ENCODE measurements around the gene SERPING1. TPM values are rescaled to one million over a fixed set of nuclear protein-coding genes. Genes with fewer than 3 reads are reported as not detected.

SERPING1 gene
- total and polyA plus RNA-seq, 2 of the 13 experiments (the other 11 are each of a cell fraction or from before 2014, with no cell fraction given): 2.0 to 10.4 TPM

DNA sequence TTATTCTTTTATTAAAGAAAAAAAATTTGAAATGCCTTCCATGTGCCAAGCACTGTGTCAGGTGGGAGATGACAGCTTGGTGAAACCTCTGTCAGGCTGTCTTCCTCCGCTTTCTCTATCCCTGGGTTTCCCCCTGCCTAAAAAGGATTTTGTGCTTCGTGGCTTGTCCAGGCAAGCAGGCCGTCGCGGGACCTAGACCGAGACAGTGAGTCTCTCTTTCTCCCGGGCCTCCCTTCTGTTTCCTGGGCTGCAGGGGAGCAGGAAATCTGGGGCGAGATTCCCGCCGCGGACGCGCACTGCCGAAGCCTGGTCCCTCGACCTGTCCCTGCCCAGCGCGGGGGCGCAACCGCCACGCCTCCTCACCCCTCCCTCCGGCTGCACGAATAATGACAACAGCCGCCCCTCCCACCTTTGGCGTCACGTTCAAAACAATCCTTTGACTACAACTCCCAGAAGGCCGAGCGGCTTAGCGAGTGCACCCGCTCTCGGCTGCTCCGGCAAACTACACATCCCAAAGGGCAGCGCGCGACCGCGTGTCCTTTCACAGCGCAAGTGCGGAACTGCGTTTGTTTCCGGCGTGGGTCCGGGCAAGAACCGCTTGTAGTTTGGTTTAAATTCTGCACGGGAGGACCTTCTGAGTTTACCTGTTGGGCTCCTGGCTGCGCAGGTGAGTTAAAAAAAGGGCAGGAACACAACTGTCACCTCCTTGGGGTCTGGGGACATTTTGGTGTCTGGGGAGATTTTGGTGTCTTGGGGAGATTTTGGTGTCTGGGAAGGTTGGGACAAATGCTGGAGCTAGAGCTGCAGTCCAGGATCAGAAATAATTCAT lies 59.9 kb downstream of the SERPING1 start, which contains the start of gene CLP1 (continued):
- TF ChIP-seq, protein P1, sequence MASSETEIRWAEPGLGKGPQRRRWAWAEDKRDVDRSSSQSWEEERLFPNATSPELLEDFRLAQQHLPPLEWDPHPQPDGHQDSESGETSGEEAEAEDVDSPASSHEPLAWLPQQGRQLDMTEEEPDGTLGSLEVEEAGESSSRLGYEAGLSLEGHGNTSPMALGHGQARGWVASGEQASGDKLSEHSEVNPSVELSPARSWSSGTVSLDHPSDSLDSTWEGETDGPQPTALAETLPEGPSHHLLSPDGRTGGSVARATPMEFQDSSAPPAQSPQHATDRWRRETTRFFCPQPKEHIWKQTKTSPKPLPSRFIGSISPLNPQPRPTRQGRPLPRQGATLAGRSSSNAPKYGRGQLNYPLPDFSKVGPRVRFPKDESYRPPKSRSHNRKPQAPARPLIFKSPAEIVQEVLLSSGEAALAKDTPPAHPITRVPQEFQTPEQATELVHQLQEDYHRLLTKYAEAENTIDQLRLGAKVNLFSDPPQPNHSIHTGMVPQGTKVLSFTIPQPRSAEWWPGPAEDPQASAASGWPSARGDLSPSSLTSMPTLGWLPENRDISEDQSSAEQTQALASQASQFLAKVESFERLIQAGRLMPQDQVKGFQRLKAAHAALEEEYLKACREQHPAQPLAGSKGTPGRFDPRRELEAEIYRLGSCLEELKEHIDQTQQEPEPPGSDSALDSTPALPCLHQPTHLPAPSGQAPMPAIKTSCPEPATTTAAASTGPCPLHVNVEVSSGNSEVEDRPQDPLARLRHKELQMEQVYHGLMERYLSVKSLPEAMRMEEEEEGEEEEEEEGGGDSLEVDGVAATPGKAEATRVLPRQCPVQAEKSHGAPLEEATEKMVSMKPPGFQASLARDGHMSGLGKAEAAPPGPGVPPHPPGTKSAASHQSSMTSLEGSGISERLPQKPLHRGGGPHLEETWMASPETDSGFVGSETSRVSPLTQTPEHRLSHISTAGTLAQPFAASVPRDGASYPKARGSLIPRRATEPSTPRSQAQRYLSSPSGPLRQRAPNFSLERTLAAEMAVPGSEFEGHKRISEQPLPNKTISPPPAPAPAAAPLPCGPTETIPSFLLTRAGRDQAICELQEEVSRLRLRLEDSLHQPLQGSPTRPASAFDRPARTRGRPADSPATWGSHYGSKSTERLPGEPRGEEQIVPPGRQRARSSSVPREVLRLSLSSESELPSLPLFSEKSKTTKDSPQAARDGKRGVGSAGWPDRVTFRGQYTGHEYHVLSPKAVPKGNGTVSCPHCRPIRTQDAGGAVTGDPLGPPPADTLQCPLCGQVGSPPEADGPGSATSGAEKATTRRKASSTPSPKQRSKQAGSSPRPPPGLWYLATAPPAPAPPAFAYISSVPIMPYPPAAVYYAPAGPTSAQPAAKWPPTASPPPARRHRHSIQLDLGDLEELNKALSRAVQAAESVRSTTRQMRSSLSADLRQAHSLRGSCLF (CRISPR knock-in tag; IDR thresholded peaks at IDR 0.05; ENCODE audit: borderline replicate concordance): no peak
- peak; percentile 89 for TF ChIP-seq PHF20 (CRISPR knock-in tag; IDR thresholded peaks at IDR 0.05)
- TF ChIP-seq ZNF468 (CRISPR knock-in tag; IDR thresholded peaks at IDR 0.05): no peak
- TF ChIP-seq ZNF703 (CRISPR knock-in tag; IDR thresholded peaks at IDR 0.05; ENCODE audit: borderline replicate concordance): no peak
- TF ChIP-seq ZMYM4 (CRISPR knock-in tag; IDR thresholded peaks at IDR 0.05): peak; percentile 77
- peak; percentile 61; the same call in 1 of the 2 replicates for TF ChIP-seq ZNF777 (CRISPR knock-in tag; IDR thresholded peaks at IDR 0.05)
- no peak for TF ChIP-seq ZNF382 (CRISPR knock-in tag; IDR thresholded peaks at IDR 0.05; ENCODE audit: borderline replicate concordance)
- TF ChIP-seq ZC3H4 (CRISPR knock-in tag; IDR thresholded peaks at IDR 0.05; ENCODE audit: borderline replicate concordance): no peak
- peak; percentile 3; the same call in 1 of the 2 replicates for TF ChIP-seq NR2F2 (IDR thresholded peaks at IDR 0.05; ENCODE audit: borderline replicate concordance, low read depth)
- TF ChIP-seq, protein P2, sequence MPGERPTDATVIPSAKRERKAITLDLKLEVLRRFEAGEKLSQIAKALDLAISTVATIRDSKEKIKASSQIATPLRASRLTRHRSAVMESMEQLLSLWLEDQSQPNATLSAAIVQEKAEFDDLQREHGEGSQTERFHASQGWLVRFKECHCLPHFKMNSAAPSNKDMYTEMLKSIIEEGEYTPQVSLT (CRISPR knock-in tag; IDR thresholded peaks at IDR 0.05; ENCODE audit: borderline replicate concordance, low read depth): no peak
- no peak for TF ChIP-seq U2AF2 (IDR thresholded peaks at IDR 0.05; ENCODE audit: low read depth, low read length)
- TF ChIP-seq, protein P3, sequence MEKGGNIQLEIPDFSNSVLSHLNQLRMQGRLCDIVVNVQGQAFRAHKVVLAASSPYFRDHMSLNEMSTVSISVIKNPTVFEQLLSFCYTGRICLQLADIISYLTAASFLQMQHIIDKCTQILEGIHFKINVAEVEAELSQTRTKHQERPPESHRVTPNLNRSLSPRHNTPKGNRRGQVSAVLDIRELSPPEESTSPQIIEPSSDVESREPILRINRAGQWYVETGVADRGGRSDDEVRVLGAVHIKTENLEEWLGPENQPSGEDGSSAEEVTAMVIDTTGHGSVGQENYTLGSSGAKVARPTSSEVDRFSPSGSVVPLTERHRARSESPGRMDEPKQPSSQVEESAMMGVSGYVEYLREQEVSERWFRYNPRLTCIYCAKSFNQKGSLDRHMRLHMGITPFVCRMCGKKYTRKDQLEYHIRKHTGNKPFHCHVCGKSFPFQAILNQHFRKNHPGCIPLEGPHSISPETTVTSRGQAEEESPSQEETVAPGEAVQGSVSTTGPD (CRISPR knock-in tag; IDR thresholded peaks at IDR 0.05): no peak
- TF ChIP-seq KAT2B (IDR thresholded peaks at IDR 0.05; ENCODE audit: borderline replicate concordance, low read depth, low read length): no peak
- TF ChIP-seq, protein P4, sequence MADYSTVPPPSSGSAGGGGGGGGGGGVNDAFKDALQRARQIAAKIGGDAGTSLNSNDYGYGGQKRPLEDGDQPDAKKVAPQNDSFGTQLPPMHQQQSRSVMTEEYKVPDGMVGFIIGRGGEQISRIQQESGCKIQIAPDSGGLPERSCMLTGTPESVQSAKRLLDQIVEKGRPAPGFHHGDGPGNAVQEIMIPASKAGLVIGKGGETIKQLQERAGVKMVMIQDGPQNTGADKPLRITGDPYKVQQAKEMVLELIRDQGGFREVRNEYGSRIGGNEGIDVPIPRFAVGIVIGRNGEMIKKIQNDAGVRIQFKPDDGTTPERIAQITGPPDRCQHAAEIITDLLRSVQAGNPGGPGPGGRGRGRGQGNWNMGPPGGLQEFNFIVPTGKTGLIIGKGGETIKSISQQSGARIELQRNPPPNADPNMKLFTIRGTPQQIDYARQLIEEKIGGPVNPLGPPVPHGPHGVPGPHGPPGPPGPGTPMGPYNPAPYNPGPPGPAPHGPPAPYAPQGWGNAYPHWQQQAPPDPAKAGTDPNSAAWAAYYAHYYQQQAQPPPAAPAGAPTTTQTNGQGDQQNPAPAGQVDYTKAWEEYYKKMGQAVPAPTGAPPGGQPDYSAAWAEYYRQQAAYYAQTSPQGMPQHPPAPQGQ (CRISPR knock-in tag; IDR thresholded peaks at IDR 0.05; ENCODE audit: borderline replicate concordance): no peak
- TF ChIP-seq ZNF263 (CRISPR knock-in tag; IDR thresholded peaks at IDR 0.05): peak; percentile 51; the same call in 1 of the 2 replicates
- peak; percentile 90; the same call in 1 of the 2 replicates for TF ChIP-seq KMT2B (CRISPR knock-in tag; IDR thresholded peaks at IDR 0.05)
- TF ChIP-seq ZFP41 (CRISPR knock-in tag; IDR thresholded peaks at IDR 0.05; ENCODE audit: borderline replicate concordance): peak; percentile 32; the same call in 1 of the 2 replicates
- 0 out of 2 replicates have a peak, but pooled peaks have one; percentile 29 for TF ChIP-seq ZSCAN30 (CRISPR knock-in tag; IDR thresholded peaks at IDR 0.05)
- no peak for TF ChIP-seq ZNF549 (CRISPR knock-in tag; IDR thresholded peaks at IDR 0.05)
- no peak for TF ChIP-seq ZNF724P (CRISPR knock-in tag; IDR thresholded peaks at IDR 0.05; ENCODE audit: borderline replicate concordance)
- TF ChIP-seq SNRNP70 (IDR thresholded peaks at IDR 0.05; ENCODE audit: low read depth, low read length): no peak
